K562 (cell line): Measurements from ENCODE around the gene PSMA4. TPM values are rescaled to one million over a fixed set of nuclear protein-coding genes. Genes with fewer than 3 reads are reported as not detected.

Experiments used
- COPS2 ChIP-seq: fragments of 450-650 bp; conservative IDR thresholded peaks from 2 replicates; pipeline ENCODE4 v1.6.1; 2016; ENCODE audit warnings: mild to moderate bottlenecking, moderate library complexity
- ELF2 ChIP-seq: fragments of 250-450 bp; sonication (Bioruptor Pico); IDR thresholded peaks from 2 replicates; pipeline ENCODE4 v1.5.0; 2021; ENCODE audit warnings: mild to moderate bottlenecking
- KLF13 ChIP-seq: fragments of 450-650 bp; IDR thresholded peaks from 2 replicates; pipeline ENCODE4 v1.6.1; 2016; ENCODE audit warnings: missing genetic modification characterization, low read depth, mild to moderate bottlenecking, missing compliant biosample characterization, moderate library complexity, borderline replicate concordance
- NONO ChIP-seq, 2 experiments: fragments of 200-400 bp in 1 of 2; fragments of 450-650 bp in 1 of 2; formaldehyde crosslinking in 1 of 2; IDR thresholded peaks; 2 replicates each; pipeline ENCODE4 v1.6.1; 2017; ENCODE audit warnings: low read depth in 2 of 2, mild to moderate bottlenecking in 2 of 2, moderate library complexity in 2 of 2, low read length in 1 of 2
- POLR2B ChIP-seq: fragments of 450-650 bp; IDR thresholded peaks from 2 replicates; pipeline ENCODE4 v1.6.1; 2018; ENCODE audit warnings: low read depth; ENCODE audit not compliant: partially characterized antibody
- RFX5 ChIP-seq: IDR thresholded peaks from 2 replicates; pipeline ENCODE4 v1.6.1; 2011; ENCODE audit warnings: low read depth, mild to moderate bottlenecking, improper control_type of control experiment, low read length
- SMC3 ChIP-seq: conservative IDR thresholded peaks from 2 replicates; pipeline ENCODE4 v1.6.1; 2011; ENCODE audit warnings: low read depth, low read length, improper control_type of control experiment; ENCODE audit not compliant: insufficient read depth
- ZNF174 ChIP-seq: fragments of 250-450 bp; sonication (Bioruptor Pico); IDR thresholded peaks from 2 replicates; pipeline ENCODE4 v1.4.0; 2020; ENCODE audit warnings: mild to moderate bottlenecking
- ZNF717 ChIP-seq: fragments of 250-450 bp; sonication (Bioruptor Pico); IDR thresholded peaks from 2 replicates; pipeline ENCODE4 v1.5.0; 2021
- ZNF764 ChIP-seq: fragments of 250-450 bp; sonication (Bioruptor Pico); IDR thresholded peaks from 2 replicates; pipeline ENCODE4 v1.4.0; 2020; ENCODE audit warnings: low read depth, mild to moderate bottlenecking, moderate library complexity
- polyA plus RNA-seq, 8 experiments: library from polyadenylated mRNA; depleted of rRNA in 4 of 8; stranded (reverse) in 5 of 8; unstranded in 3 of 8; fragments of >200 nt; fragmentation: Nextera tagmentation in 2 of 8; fragmentation: Illumina TruSeq in 1 of 8; extraction: Ambion mirVana in 2 of 8; extraction: Trizol in 1 of 8; gene quantifications; 2 replicates each; pipeline versions ENCODE4 v1.2.1 to v1.2.3, GENCODE V29; 2011 to 2014; ENCODE audit warnings: inconsistent platforms in 1 of 8, missing spikeins in 1 of 8
- total RNA-seq, 7 experiments: library from RNA; depleted of rRNA in 6 of 7; stranded (reverse); fragments of >200 nt in 6 of 7; fragmentation: Illumina TruSeq in 2 of 7; extraction: Trizol in 2 of 7; gene quantifications; 2 replicates each; pipeline versions ENCODE4 v1.2.1 to v1.2.3, GENCODE V29; 2011 to 2021; ENCODE audit warnings: low replicate concordance in 1 of 7
- TF ChIP-seq, protein P1 (sequence below), 2 experiments: fragments of 450-650 bp; conservative IDR thresholded peaks; 2 replicates each; pipeline ENCODE4 v1.6.1; 2017; ENCODE audit warnings: mild to moderate bottlenecking in 2 of 2, moderate library complexity in 2 of 2
- TF ChIP-seq, protein P2 (sequence below): fragments of 150-350 bp; conservative IDR thresholded peaks from 2 replicates; pipeline ENCODE4 v1.6.1; 2014; ENCODE audit warnings: low read length
- TF ChIP-seq, protein P3 (sequence below): fragments of 450-650 bp; IDR thresholded peaks from 2 replicates; pipeline ENCODE4 v1.7.0; 2016; ENCODE audit warnings: borderline replicate concordance
- TF ChIP-seq, protein P4 (sequence below): sonication (generic); formaldehyde crosslinking; IDR thresholded peaks from 2 replicates; pipeline ENCODE4 v1.9.0; 2022; ENCODE audit warnings: mild to moderate bottlenecking, missing genetic modification reagents
- TF ChIP-seq, protein P5 (sequence below): fragments of 250-450 bp; sonication (Bioruptor Pico); IDR thresholded peaks from 2 replicates; pipeline ENCODE4 v1.4.0; 2020; ENCODE audit warnings: mild to moderate bottlenecking, moderate library complexity, borderline replicate concordance

The PSMA4 gene
- total and polyA plus RNA-seq, 9 of the 15 experiments (the other 6 are each of a cell fraction or from before 2014, with no cell fraction given): 304 to 1,857 (median 666) TPM

DNA sequence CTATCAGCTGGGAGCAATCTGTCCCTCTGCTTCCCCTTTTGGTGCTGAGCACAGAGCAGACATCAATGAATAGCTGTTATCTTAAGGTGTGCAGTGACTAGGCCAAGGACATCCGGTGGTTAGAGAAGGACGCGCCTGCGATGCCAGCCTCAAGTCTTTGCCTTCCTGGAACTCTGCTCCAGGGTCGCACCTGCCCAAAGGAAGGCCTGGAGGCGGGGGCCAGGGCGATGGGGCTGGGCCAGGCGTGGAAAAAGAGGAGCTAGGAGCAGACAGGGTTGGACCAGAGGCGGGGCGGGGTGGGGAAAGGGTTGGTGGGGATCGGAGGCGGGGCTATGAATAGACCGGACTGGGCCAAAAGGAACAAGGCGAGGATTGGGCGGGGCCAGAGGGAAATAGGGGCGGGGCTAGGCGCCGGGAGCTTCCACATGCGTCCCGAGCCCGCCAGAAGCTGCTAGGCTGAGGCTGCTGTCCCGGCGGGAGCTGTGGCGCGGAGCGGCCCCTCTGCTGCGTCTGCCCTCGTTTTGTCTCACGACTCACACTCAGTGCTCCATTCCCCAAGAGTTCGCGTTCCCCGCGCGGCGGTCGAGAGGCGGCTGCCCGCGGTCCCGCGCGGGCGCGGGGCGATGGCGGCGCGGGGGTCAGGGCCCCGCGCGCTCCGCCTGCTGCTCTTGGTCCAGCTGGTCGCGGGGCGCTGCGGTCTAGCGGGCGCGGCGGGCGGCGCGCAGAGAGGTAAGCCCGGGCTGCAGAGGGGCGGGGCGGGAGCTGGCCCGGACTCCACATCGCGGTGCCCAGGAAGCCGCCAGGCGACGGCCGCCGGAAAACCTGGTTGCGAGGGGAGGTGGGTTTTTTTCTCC is 25.1 kb downstream of the PSMA4 start, which contains the start of gene CHRNA5 (continued):
- TF ChIP-seq, protein P1, sequence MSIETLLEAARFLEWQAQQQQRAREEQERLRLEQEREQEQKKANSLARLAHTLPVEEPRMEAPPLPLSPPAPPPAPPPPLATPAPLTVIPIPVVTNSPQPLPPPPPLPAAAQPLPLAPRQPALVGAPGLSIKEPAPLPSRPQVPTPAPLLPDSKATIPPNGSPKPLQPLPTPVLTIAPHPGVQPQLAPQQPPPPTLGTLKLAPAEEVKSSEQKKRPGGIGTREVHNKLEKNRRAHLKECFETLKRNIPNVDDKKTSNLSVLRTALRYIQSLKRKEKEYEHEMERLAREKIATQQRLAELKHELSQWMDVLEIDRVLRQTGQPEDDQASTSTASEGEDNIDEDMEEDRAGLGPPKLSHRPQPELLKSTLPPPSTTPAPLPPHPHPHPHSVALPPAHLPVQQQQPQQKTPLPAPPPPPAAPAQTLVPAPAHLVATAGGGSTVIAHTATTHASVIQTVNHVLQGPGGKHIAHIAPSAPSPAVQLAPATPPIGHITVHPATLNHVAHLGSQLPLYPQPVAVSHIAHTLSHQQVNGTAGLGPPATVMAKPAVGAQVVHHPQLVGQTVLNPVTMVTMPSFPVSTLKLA (conservative IDR thresholded peaks at IDR 0.05): peak in 1 of 2 experiments; percentile 62; a peak in 2 of 4 replicates
- no peak for TF ChIP-seq KLF13 (tag)
- no peak for TF ChIP-seq COPS2
- TF ChIP-seq ELF2 (CRISPR knock-in tag): no peak
- TF ChIP-seq, protein P2, sequence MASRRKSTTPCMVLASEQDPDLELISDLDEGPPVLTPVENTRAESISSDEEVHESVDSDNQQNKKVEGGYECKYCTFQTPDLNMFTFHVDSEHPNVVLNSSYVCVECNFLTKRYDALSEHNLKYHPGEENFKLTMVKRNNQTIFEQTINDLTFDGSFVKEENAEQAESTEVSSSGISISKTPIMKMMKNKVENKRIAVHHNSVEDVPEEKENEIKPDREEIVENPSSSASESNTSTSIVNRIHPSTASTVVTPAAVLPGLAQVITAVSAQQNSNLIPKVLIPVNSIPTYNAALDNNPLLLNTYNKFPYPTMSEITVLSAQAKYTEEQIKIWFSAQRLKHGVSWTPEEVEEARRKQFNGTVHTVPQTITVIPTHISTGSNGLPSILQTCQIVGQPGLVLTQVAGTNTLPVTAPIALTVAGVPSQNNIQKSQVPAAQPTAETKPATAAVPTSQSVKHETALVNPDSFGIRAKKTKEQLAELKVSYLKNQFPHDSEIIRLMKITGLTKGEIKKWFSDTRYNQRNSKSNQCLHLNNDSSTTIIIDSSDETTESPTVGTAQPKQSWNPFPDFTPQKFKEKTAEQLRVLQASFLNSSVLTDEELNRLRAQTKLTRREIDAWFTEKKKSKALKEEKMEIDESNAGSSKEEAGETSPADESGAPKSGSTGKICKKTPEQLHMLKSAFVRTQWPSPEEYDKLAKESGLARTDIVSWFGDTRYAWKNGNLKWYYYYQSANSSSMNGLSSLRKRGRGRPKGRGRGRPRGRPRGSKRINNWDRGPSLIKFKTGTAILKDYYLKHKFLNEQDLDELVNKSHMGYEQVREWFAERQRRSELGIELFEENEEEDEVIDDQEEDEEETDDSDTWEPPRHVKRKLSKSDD: no peak
- TF ChIP-seq SMC3: no peak
- TF ChIP-seq, protein P3, sequence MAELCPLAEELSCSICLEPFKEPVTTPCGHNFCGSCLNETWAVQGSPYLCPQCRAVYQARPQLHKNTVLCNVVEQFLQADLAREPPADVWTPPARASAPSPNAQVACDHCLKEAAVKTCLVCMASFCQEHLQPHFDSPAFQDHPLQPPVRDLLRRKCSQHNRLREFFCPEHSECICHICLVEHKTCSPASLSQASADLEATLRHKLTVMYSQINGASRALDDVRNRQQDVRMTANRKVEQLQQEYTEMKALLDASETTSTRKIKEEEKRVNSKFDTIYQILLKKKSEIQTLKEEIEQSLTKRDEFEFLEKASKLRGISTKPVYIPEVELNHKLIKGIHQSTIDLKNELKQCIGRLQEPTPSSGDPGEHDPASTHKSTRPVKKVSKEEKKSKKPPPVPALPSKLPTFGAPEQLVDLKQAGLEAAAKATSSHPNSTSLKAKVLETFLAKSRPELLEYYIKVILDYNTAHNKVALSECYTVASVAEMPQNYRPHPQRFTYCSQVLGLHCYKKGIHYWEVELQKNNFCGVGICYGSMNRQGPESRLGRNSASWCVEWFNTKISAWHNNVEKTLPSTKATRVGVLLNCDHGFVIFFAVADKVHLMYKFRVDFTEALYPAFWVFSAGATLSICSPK: no peak
- no peak for TF ChIP-seq ZNF174 (CRISPR knock-in tag)
- no peak for TF ChIP-seq RFX5
- TF ChIP-seq ZNF717 (CRISPR knock-in tag): no peak
- peak; percentile 31 for TF ChIP-seq POLR2B
- TF ChIP-seq, protein P4, sequence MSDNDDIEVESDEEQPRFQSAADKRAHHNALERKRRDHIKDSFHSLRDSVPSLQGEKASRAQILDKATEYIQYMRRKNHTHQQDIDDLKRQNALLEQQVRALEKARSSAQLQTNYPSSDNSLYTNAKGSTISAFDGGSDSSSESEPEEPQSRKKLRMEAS (CRISPR knock-in tag): peak; percentile 57
- 0 out of 4 replicates have a peak, but pooled peaks have one; percentile 43 to 46 for TF ChIP-seq NONO (IDR thresholded peaks at IDR 0.05; ENCODE audit: low read depth in 2 of 2, low read length in 1 of 2)
- TF ChIP-seq, protein P5, sequence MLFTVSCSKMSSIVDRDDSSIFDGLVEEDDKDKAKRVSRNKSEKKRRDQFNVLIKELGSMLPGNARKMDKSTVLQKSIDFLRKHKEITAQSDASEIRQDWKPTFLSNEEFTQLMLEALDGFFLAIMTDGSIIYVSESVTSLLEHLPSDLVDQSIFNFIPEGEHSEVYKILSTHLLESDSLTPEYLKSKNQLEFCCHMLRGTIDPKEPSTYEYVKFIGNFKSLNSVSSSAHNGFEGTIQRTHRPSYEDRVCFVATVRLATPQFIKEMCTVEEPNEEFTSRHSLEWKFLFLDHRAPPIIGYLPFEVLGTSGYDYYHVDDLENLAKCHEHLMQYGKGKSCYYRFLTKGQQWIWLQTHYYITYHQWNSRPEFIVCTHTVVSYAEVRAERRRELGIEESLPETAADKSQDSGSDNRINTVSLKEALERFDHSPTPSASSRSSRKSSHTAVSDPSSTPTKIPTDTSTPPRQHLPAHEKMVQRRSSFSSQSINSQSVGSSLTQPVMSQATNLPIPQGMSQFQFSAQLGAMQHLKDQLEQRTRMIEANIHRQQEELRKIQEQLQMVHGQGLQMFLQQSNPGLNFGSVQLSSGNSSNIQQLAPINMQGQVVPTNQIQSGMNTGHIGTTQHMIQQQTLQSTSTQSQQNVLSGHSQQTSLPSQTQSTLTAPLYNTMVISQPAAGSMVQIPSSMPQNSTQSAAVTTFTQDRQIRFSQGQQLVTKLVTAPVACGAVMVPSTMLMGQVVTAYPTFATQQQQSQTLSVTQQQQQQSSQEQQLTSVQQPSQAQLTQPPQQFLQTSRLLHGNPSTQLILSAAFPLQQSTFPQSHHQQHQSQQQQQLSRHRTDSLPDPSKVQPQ (CRISPR knock-in tag): no peak
- no peak for TF ChIP-seq ZNF764
